ENCODE data around the gene NHEJ1. TPM values are rescaled to one million over a fixed set of nuclear protein-coding genes. Genes with fewer than 3 reads are reported as not detected.

NHEJ1 gene
- total RNA-seq, 1 donor from 2014 or later, result 10.8 TPM

DNA sequence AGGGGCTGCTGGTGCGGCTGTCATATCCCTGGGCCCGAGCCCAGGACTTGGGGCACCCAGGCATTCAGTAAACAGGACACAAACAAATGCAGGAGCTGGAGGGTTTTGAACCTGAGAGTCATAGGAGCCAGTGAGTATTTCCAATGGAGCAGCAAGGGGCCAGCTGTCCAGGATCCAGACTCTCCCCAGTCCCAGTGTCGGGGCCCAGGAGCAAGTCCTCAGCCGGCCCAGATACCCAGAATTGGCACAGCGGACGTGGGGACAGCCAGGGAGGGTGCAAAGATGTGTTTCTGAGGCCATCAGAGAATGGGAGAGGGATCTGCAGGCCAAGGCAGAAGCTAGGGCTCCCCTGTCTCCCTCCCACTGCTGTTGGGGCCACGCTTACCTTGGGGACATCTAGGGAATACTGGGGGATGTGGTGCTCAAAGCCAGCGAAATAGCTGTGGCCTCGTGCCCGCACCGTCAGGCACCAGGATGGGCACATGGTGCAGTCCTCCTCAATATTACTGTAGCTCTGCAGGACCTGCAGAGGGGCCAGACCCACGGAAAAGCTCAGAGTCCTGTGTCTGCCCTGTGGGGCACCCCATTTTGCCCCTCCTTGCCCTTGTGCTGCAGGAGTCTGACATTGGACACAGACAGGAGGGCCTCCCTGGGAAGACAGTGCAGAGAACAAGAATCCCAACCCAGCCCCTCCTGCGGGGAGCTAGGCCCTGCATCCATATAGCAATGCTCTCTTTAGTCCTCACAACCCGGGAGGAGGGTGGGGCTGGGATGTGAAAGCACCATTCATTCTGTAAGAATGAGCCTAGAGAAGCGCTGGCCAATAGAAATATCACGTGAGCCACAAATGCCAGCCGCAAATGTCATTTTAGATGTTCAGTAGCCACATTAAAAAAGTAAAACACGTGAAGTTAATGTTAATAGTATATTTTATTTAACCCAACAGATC, 134.7 kb downstream of the NHEJ1 start:
- TF ChIP-seq, protein P1, sequence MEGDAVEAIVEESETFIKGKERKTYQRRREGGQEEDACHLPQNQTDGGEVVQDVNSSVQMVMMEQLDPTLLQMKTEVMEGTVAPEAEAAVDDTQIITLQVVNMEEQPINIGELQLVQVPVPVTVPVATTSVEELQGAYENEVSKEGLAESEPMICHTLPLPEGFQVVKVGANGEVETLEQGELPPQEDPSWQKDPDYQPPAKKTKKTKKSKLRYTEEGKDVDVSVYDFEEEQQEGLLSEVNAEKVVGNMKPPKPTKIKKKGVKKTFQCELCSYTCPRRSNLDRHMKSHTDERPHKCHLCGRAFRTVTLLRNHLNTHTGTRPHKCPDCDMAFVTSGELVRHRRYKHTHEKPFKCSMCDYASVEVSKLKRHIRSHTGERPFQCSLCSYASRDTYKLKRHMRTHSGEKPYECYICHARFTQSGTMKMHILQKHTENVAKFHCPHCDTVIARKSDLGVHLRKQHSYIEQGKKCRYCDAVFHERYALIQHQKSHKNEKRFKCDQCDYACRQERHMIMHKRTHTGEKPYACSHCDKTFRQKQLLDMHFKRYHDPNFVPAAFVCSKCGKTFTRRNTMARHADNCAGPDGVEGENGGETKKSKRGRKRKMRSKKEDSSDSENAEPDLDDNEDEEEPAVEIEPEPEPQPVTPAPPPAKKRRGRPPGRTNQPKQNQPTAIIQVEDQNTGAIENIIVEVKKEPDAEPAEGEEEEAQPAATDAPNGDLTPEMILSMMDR (IDR thresholded peaks at IDR 0.05; ENCODE audit: insufficient read depth, low read depth, low read length), result no peak
- TF ChIP-seq EZH2 (IDR thresholded peaks at IDR 0.05; ENCODE audit: insufficient read depth, low read length), result no peak
- DNase-seq (ENCODE audit: low read depth), result no peak

More for the DNA sequence above, 134.7 kb downstream of the NHEJ1 start:
- Histone ChIP-seq H3K9ac (ENCODE audit: low read length) (no peak overlapping the region), H3K27me3 (ENCODE audit: insufficient read depth, low read length) (peaks cover 8% of the 10 kb centered on the region), H3K36me3 (ENCODE audit: insufficient read depth, low read length) (no peaks in the 10 kb centered on the region), H4K20me1 (ENCODE audit: insufficient read depth, low read length) (no peaks in the 10 kb centered on the region), H3K27ac (ENCODE audit: low read depth, low read length) (no peak overlapping the region), H3K9me3 (ENCODE audit: insufficient read depth, low read depth, low read length) (no peaks in the 10 kb centered on the region), H3K4me1 (ENCODE audit: insufficient read depth, low read length) (no peaks in the 10 kb centered on the region), H2AFZ (ENCODE audit: low read depth, low read length) (no peak overlapping the region), H3K79me2 (ENCODE audit: insufficient read depth, low read length) (no peaks in the 10 kb centered on the region), H3K4me3 (ENCODE audit: insufficient read depth, low read depth, low read length) (no peak overlapping the region), H3K4me2 (ENCODE audit: low read length) (no peak overlapping the region)
- Mint-ChIP-seq H3K9me3 (ENCODE audit: unreplicated experiment) (no peaks in the 10 kb centered on the region), H3K27ac (ENCODE audit: unreplicated experiment) (no peak overlapping the region), H3K4me3 (ENCODE audit: unreplicated experiment) (no peak overlapping the region), H3K4me1 (ENCODE audit: low read depth, unreplicated experiment) (no peaks in the 10 kb centered on the region), H3K27me3 (ENCODE audit: low read depth, unreplicated experiment) (peaks cover 61% of the 10 kb centered on the region), H3K36me3 (ENCODE audit: low read depth, unreplicated experiment) (no peaks in the 10 kb centered on the region)
- FAIRE-seq, result no peak

Small RNA genes within 50 kb of the gene (microRNA-seq; reads per million reads assigned to microRNA genes)
- gene MIR3131, result 0.82 reads per million

Other genes with a start within 250 kb of the NHEJ1 start
- 0.75 and 1.1 TPM in 2 replicates for gene CDK5R2, start 201.1 kb downstream of the NHEJ1 start, total RNA-seq
- not detected in 2 replicates for gene FEV, start 175.6 kb downstream of the NHEJ1 start, total RNA-seq
- not detected in 2 replicates for gene CRYBA2, start 167.4 kb downstream of the NHEJ1 start, total RNA-seq
- gene CFAP65, start 119.3 kb downstream of the NHEJ1 start, total RNA-seq, result 0.22 and 0.27 TPM in 2 replicates
- not detected in 2 replicates for gene IHH, start 99.9 kb downstream of the NHEJ1 start, total RNA-seq
- gene SLC23A3, start 9.2 kb upstream of the NHEJ1 start, total RNA-seq, result 1.2 and 1.5 TPM in 2 replicates
- gene CNPPD1, start 16.1 kb upstream of the NHEJ1 start, total RNA-seq, result 26.6 and 28.1 TPM in 2 replicates
- gene RETREG2, start 17.5 kb upstream of the NHEJ1 start, total RNA-seq, result 54.8 and 55.2 TPM in 2 replicates
- 20.7 and 24.0 TPM in 2 replicates for gene ZFAND2B, start 46.0 kb upstream of the NHEJ1 start, total RNA-seq
- 12.5 and 13.2 TPM in 2 replicates for gene ABCB6, start 58.1 kb upstream of the NHEJ1 start, total RNA-seq
- 48.8 and 57.0 TPM in 2 replicates for gene ATG9A, start 68.8 kb upstream of the NHEJ1 start, total RNA-seq
- gene ANKZF1, start 69.0 kb upstream of the NHEJ1 start, total RNA-seq, result 41.6 and 43.8 TPM in 2 replicates
- gene GLB1L, start 84.6 kb upstream of the NHEJ1 start, total RNA-seq, result 2.7 and 4.6 TPM in 2 replicates
- 19.1 and 20.6 TPM in 2 replicates for gene STK16, start 84.7 kb upstream of the NHEJ1 start, total RNA-seq
- gene TUBA4B, start 92.4 kb upstream of the NHEJ1 start, total RNA-seq, result not detected in 2 replicates
- 18.0 and 19.7 TPM in 2 replicates for gene TUBA4A, start 93.1 kb upstream of the NHEJ1 start, total RNA-seq
- gene DNAJB2, start 118.6 kb upstream of the NHEJ1 start, total RNA-seq, result 49.7 and 53.9 TPM in 2 replicates
- 76.6 and 88.2 TPM in 2 replicates for gene PTPRN, start 148.6 kb upstream of the NHEJ1 start, total RNA-seq
- gene RESP18, start 171.9 kb upstream of the NHEJ1 start, total RNA-seq, result not detected in 2 replicates
- 44.8 and 53.9 TPM in 2 replicates for gene DNPEP, start 227.1 kb upstream of the NHEJ1 start, total RNA-seq